SK-N-MC (cell line): ENCODE measurements around the gene LLGL2.

Experiments
- FOXP2 ChIP-seq: optimal IDR thresholded peaks from 2 replicates; pipeline ENCODE3; 2011; ENCODE audit warnings: mild to moderate bottlenecking, moderate library complexity; ENCODE audit not compliant: insufficient read depth; ENCODE audit errors: extremely low read length, control extremely low read depth
- POLR2AphosphoS5 ChIP-seq: IDR thresholded peaks from 2 replicates; pipeline ENCODE4 v1.6.1; 2012; ENCODE audit warnings: mild to moderate bottlenecking, low read depth, low read length, borderline replicate concordance

- no peak for TF ChIP-seq FOXP2
- TF ChIP-seq POLR2AphosphoS5 = no peak
These were observed 1.9 kb upstream of the LLGL2 start for GRCh38 chr17:75523647-75524046.
